Testis (tissue), 3 donors: ENCODE data around the gene SPECC1L. TPM values are rescaled to one million over a fixed set of nuclear protein-coding genes. Genes with fewer than 3 reads are reported as not detected.
"Not testable (repeated sequence)": the region's sequence is repeated elsewhere in the genome, so short reads cannot be mapped to it uniquely, and the experiment has no call there.

ENCODE experiments used
- DNase-seq: peaks from one replicate; pipeline ENCODE4 v3.0.0-alpha.2; 2019
- H3K27ac ChIP-seq, 2 donors: fragments of 200-600 bp; sonication (generic); one replicate each; pipeline ENCODE4 v1.5.1; 2019
- H3K27me3 ChIP-seq: fragments of 200-600 bp; sonication (generic); one replicate; pipeline ENCODE4 v1.5.1; 2019
- H3K36me3 ChIP-seq: fragments of 200-600 bp; sonication (generic); one replicate; pipeline ENCODE4 v1.5.1; 2017; ENCODE audit warnings: low read depth; ENCODE audit errors: missing control alignments
- H3K4me1 ChIP-seq: fragments of 200-600 bp; sonication (generic); one replicate; pipeline ENCODE4 v1.5.1; 2019
- H3K4me3 ChIP-seq, 2 donors: fragments of 200-600 bp; sonication (generic); one replicate each; pipeline ENCODE4 v1.5.1; 2017 to 2019
- H3K9me3 ChIP-seq: fragments of 200-600 bp; sonication (generic); one replicate; pipeline ENCODE4 v1.5.1; 2017
- CTCF ChIP-seq, 3 experiments: fragments of 450-650 bp in 2 of 3; fragments of 200-600 bp in 1 of 3; sonication (generic) in 1 of 3; IDR thresholded peaks; one replicate each; pipeline ENCODE4 v1.5.1; 2016 to 2019; ENCODE audit warnings: antibody characterized with exemption in 3 of 3, mild to moderate bottlenecking in 2 of 3, moderate library complexity in 1 of 3
- POLR2A ChIP-seq: fragments of 450-650 bp; IDR thresholded peaks from one replicate; pipeline ENCODE4 v1.6.1; 2017; ENCODE audit warnings: antibody characterized with exemption, mild to moderate bottlenecking, moderate library complexity
- WGBS, 2 donors: methylation state at CpG; one replicate each; pipeline ENCODE4 v1.1.5; 2018; 5-methylcytosine and 5-hydroxymethylcytosine counted together
- intact Hi-C: fragments of 100-400 bp; cut with DNase I; formaldehyde crosslinking; loops from one replicate; pipeline ENCODE4 v1.15.1; 2023; ENCODE audit warnings: low total_unique reads
- polyA plus RNA-seq: library from polyadenylated mRNA; stranded (reverse); fragments of 350-450 nt; fragmentation: Illumina TruSeq; extraction: RNeasy Lipid Tissue Mini Kit (QIAGEN cat#74804); gene quantifications from one replicate; pipeline ENCODE4 v1.2.3, GENCODE V29; 2014; ENCODE audit warnings: low read depth, low replicate concordance; ENCODE audit not compliant: insufficient read depth
- total RNA-seq, 2 donors: library from RNA; depleted of rRNA; stranded (reverse); fragments of >200 nt; gene quantifications; one replicate each; pipeline ENCODE4 v1.2.3, GENCODE V29; 2016

SPECC1L gene
- total and polyA plus RNA-seq, 3 donors from 2014 or later: 70.0 to 83.6 (median 82.3) TPM

DNA sequence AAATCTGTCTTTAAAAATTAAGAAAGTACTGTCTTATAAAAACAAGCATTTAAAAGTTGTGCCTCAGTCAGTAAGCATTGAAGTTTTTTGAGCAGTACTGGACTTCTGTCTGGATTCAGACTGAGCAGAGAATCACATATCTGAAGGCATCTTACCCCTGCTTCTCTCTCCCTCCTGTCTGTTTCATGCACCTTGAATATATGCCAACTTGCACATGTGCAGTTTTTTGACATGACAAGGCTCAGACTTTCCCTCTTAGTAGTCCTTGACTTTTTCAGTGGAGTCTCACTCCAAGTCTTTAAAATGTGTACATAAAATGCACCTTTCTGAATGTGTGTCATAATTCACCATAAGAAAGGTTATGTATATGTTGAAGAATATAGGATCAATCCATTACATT lies 19.8 kb downstream of the SPECC1L start:
- H3K4me1 ChIP-seq: peaks cover 16% of the 10 kb centered on the region
- H3K27me3 ChIP-seq: no peaks in the 10 kb centered on the region
- no peaks in the 10 kb centered on the region for H3K9me3 ChIP-seq
- intact Hi-C loops: no loop called here
- no peaks in the 10 kb centered on the region for H3K36me3 ChIP-seq
- no peak for DNase-seq
- H3K27ac ChIP-seq: peak overlapping the region in 1 of 2 donors; percentile 26
- no peak for TF ChIP-seq POLR2A
- TF ChIP-seq CTCF (IDR thresholded peaks at IDR 0.05): no peak
- H3K4me3 ChIP-seq: no peak overlapping the region

DNA sequence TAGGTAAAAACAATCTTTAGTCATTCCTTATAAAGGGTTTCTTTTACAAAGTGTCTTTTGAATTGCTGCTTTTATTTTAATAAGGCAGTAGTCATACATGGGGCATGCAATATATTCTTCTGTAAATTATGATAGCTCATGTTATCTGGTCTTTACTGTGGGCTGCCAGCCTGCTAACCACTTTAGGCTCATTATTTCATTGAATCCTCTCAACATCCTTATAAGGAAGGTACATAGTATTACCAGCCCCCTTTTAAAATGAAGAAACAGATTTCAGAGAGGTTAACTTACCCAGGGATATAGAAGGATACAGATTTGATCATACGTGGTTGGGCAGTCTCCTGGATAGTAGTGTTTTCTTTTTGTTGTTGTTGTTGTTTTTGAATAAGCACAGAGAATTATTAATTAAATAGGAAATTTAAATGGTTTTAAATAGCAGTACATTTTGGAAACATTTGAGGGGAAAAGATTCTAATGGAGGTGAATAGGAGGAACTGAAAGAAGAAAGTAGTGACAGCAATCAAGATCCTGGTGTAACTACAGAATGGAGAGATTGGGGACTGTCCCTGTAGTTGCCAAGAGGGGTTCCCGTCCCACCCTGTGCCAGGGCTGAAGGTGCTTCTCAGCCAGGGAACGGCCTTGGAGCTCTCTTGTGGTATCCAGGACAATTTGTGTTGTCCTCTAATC lies 21.0 kb downstream of the SPECC1L start:
- intact Hi-C loops: no loop called here
- no peak overlapping the region for H3K4me3 ChIP-seq
- DNase-seq: no peak
- no peaks in the 10 kb centered on the region for H3K36me3 ChIP-seq
- peaks cover 21% of the 10 kb centered on the region for H3K4me1 ChIP-seq
- TF ChIP-seq POLR2A (no peak), CTCF (IDR thresholded peaks at IDR 0.05) (no peak)
- H3K27ac ChIP-seq: peak overlapping the region in 1 of 2 donors; percentile 51
- no peaks in the 10 kb centered on the region for H3K9me3 ChIP-seq
- H3K27me3 ChIP-seq: no peaks in the 10 kb centered on the region
- WGBS, 2 donors: 65 to 78% methylated on average over 3 of the region's 3 CpGs

DNA sequence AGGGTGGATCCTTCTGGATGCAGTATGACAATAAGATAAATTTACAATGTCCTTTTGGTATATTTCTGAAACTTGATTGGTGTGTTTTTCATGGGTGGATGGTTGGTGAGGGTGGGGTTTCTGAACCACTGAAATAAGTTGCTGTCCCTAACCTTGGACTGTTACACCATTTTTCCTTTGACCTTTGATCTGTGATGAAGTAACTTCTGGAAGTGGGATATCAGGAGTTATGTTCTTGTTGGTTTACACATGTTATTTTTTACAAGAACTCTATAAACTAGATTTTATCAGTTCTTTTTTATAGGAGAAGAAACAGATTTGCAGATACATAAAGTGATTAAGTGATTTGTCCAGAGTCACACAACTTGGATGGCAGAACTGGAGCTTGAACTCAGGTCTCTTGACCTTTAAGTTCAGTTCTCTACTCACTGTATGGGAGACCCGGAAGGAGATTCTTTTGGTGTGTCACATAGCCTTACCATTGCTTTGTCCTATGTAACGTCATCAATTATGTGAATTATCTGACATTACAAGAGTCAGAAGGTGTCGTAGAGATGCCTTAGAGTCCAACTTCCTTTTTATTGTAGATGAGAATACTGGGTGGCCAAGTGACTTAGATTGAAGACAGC lies 21.7 kb downstream of the SPECC1L start:
- H3K36me3 ChIP-seq, intact Hi-C loops, H3K4me3 ChIP-seq, H3K27me3 ChIP-seq, DNase-seq, H3K9me3 ChIP-seq: not testable (repeated sequence)
- peak overlapping the region in 1 of 2 donors; percentile 51 for H3K27ac ChIP-seq
- peaks cover 21% of the 10 kb centered on the region for H3K4me1 ChIP-seq
- 90 to 96% methylated on average over 3 of the region's 3 CpGs for WGBS, 2 donors

GRCh38 chr22:24294913-24295312 lies 24.3 kb downstream of the SPECC1L start:
- intact Hi-C loops, H3K4me3 ChIP-seq, H3K27me3 ChIP-seq, H3K36me3 ChIP-seq, DNase-seq, H3K9me3 ChIP-seq: not testable (repeated sequence)
- 60 to 67% methylated on average over 1 of the region's 1 CpG for WGBS, 2 donors
- peak overlapping the region in 1 of 2 donors; percentile 59 for H3K27ac ChIP-seq
- H3K4me1 ChIP-seq: peaks cover 18% of the 10 kb centered on the region

GRCh38 chr22:24298497-24299155 lies 28.0 kb downstream of the SPECC1L start:
- H3K27ac ChIP-seq, intact Hi-C loops, H3K4me3 ChIP-seq, H3K27me3 ChIP-seq, DNase-seq, H3K9me3 ChIP-seq, H3K36me3 ChIP-seq: not testable (repeated sequence)
- H3K4me1 ChIP-seq: peaks cover 20% of the 10 kb centered on the region
- WGBS, 2 donors: 56 to 64% methylated on average over 3 to 4 of the region's 4 CpGs

DNA sequence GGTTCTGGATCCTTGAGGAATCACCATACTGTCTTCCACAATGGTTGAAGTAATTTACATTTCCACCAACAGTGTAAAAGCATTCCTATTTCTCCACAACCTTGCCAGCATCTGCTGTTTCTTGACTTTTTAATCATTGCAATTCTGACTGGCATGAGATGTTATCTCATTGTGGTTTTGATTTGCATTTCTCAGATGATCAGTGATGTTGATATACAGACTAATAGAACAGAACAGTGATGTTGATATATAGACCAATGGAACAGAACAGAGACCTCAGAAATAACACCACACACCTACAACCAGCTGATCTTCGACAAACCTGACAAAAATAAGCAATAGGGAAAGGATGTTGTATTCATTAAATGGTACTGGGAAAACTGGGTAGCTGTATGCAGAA lies 29.9 kb downstream of the SPECC1L start:
- peaks cover 19% of the 10 kb centered on the region for H3K4me1 ChIP-seq

More for the DNA sequence above, 29.9 kb downstream of the SPECC1L start:
- DNase-seq, intact Hi-C loops, H3K36me3 ChIP-seq, H3K9me3 ChIP-seq, H3K27ac ChIP-seq, H3K4me3 ChIP-seq, H3K27me3 ChIP-seq: not testable (repeated sequence)
- WGBS, 2 donors: 95 to 100% methylated on average over 1 of the region's 1 CpG
